SU-DHL-6 (cell line): ENCODE data around the gene LDLRAD3.

Source experiments
- CTCF ChIP-seq: fragments of 200-600 bp; sonication (generic); IDR thresholded peaks from one replicate; pipeline ENCODE4 v1.5.1; 2017; ENCODE audit warnings: antibody characterized with exemption, mild to moderate bottlenecking, low read length, moderate library complexity; ENCODE audit not compliant: insufficient read depth, poor library complexity, severe bottlenecking
- EZH2phosphoT487 ChIP-seq: fragments of 200-600 bp; sonication (generic), shearing (Covaris generic); conservative IDR thresholded peaks from 2 replicates; pipeline ENCODE4 v1.6.1; 2018; ENCODE audit warnings: mild to moderate bottlenecking, antibody characterized with exemption, low read length, moderate library complexity, mixed read lengths

DNA sequence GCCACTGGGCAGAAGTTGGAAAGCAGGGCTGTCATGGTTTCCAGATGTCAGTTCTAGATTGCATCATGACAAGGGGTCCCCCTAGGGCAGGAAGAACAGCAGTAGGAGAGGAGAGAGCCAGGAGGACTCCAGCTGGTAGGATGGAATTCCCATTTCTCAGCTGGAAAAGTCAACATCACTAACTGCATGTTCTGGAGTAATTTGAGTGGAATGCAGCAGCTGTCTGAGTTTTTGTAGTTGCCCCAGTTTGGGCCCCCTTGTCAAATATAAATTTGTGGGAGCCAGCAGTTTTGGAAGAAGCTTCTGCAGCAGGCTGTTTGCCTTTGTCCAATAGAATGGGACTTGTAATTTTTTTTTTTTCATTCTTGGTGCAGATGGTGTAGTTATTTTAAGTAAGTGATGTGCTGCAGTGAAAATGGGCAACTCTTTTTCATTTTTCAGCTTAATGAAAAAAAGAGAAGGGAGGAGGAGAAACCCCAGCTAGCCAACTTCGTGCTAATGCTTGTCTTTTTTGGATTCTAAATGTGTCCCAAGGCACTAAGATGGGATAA is 86.9 kb downstream of the LDLRAD3 start:
- TF ChIP-seq EZH2phosphoT487: no peak
- no peak for TF ChIP-seq CTCF
